HG03066 (cell line): ENCODE results near the gene NTPCR.
"Not testable (repeated sequence)": the region's sequence is repeated elsewhere in the genome, so short reads cannot be mapped to it uniquely, and the experiment has no call there.

Experiments
- ATAC-seq: cut with Tn5 transposase; IDR thresholded peaks from one replicate; pipeline ENCODE4 v1.9.1; 2021; ENCODE audit warnings: low read depth; ENCODE audit not compliant: unreplicated experiment

The NTPCR gene, protein sequence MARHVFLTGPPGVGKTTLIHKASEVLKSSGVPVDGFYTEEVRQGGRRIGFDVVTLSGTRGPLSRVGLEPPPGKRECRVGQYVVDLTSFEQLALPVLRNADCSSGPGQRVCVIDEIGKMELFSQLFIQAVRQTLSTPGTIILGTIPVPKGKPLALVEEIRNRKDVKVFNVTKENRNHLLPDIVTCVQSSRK

DNA sequence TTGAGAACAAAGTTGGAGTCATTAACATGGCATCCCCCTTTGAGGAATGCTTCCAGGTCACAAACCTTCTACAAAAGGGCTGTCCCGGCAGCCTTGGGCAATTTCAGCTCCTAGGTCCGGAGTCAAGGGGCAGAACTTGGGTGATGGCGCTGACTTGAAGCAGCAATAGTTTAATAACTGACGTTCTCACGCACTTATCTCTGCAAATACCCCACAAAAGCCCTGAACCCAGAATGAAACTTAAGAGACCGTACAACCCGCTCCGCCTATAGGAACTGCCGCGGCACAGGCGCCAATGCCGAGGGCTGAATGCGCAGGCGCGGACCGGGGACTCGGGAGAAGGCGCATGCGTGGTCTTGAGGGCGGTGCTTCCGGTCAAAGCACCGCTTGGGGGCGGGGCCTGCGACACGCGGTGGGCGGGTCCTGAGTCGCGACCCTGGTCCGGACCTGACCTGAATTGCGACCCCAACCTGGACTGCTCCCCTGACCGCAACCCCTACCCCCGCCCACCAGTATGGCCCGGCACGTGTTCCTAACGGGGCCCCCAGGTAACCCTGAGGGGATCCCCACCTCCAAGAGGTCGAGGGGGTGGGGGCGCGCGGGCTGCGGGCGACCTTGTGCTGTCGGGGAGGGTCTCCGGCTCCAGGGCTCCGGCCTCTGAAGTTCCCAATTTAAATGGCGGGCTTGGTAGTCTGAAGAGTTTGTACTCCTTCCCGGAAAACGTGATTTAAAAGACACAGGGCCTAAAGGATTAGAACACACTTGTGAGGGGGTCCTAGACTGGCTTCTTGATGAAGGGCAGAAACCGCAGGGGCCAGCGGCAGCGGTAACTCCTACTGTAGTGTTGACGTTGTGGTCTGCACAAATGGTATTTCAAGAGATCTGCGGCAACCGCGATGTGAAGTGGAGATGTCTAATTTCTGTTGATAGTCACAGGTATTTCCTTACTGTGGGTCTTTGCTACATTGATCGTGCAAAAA lies at the start of gene NTPCR:
TSS of gene NTPCR (plus strand) at position 415 of the 980 bp plus-strand sequence. CDS start at position 515, 100 bp downstream.
- ATAC-seq: peak; percentile 84

DNA sequence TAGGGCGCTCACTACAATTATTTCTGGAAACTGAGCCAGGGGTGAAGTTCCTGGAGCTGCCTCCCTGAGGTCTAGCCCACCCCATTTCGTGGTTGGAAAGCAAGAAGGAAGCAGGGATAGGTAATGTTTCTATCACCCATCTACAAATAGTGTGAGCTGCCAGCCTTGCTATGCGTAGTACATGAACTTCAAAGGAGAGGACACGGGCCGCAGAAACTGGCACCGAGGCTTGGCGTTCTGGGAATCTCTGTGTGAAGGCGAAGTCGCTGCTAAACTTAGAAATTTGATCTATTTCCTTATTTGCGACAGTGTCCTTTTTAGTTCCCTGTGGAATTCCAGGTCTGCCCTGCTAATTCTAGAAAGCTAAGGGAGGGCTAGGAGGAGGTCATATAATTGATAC lies 49.6 kb upstream of the NTPCR start:
- no peak for ATAC-seq

DNA sequence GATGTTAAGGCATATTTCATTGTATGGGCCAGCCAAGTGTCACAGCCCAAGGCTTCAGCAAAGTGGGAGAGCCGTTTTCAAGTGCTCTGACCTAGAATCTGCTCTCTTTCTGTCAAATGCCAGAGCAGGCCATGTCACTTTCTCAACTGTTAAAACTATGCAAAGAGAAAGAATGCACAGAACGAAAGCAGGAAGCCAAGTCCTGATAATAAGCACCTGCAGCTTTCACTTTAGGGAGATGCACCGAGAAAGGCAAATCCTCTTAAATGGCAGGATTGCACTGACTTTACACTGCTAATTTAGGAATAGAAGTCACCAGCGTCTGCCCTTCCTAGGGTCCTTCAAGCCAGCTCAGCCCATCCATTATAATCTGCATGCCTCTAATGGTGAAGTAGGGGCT lies 49.2 kb upstream of the NTPCR start:
- ATAC-seq: no peak

DNA sequence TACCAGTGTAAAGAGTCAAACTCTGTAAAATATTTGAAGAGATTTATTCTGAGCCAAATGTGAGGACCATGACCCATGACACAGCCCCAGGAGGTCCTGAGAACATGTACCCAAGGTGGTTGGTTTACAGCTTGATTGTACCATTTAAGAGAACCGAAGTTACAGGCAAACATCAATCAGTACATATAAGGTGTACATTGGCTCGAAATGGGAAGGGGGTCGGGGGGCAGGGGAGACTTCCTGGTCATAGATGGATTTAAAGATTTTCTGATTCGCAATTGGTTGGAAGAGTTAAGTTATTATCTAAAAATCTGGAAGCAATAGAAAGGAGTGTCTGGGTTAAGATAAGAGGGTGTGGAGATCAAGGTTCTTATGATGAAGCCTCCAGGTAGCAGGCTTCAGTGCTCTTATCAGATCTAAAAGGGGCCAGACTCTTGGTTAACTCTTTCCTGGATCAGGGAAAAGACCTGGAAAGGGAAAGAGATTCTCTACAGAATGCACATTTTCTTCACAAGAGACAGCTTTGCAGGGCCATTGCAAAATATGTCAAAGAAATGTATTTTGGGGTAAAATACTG lies 47.5 kb upstream of the NTPCR start:
- ATAC-seq: no peak

DNA sequence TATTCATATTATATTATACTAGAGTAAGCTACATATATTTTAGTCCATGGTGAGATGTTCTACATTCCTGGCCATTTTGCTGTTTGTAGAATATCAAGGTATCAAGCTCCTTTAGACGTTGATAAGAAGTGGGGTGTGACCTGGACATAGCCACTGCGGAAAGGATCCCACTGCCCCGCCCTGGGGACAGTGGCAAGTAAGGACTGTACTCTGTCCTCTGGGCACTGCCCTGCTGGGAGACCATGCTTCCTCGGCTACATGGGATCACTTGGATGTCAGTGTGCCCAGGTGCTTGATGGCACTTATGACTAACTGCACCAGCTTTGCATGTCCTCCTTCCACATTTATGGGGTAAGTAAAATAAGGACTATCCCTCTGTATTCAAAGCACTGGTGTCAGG lies 46.3 kb upstream of the NTPCR start:
- no peak for ATAC-seq

DNA sequence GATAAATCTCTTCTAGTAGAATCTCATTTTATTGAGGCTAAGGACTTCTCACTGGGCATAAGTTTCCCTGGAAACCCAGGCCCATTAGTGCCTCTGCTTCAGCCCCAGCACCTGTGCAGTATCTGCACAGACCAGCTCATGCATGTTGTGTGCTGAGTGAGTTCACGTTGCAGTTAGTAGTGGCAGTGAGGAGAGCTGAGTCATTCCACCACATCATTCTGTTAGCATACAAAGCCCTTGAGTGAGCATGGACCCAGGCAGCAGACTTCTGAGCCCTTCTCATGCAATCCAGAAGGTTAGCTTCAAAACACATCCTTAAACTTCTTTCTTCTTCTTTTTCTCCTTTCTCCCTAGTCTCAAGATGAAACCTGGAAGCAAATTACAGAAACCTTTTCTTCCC lies 45.8 kb upstream of the NTPCR start:
- ATAC-seq: no peak

DNA sequence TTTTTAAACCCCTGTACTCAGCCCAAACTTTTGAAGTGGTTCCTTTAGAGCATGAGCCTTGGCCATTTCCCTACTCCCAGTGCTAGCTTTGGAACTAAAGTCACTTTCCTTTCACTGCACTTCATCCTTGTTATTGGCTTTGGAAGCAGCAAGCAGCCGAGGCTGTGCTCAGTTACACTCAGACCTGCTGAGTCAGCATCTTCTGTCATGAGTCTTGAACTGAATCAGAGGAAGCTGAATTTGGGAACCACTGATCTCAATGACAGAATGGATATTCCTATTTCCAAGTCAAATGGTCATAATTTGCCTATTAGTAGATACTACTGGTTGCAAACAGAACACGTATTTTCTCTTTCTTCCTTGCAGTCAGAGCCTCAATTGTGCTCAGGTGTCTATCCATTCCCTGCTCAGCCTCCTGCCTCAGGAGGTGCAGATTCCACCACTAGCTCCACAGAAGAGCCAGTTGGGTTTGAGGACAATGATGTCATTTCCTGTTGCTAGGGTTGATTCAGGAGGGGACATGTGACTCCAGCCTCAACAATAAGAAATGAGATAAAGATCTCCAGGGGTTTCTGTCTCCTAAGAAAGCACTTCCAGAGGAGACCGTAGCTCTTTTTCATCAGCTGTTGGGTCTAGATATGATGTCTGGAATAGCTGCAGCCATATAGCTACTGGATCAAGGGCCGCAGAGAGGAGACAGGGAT lies 44.9 kb upstream of the NTPCR start:
- no peak for ATAC-seq

DNA sequence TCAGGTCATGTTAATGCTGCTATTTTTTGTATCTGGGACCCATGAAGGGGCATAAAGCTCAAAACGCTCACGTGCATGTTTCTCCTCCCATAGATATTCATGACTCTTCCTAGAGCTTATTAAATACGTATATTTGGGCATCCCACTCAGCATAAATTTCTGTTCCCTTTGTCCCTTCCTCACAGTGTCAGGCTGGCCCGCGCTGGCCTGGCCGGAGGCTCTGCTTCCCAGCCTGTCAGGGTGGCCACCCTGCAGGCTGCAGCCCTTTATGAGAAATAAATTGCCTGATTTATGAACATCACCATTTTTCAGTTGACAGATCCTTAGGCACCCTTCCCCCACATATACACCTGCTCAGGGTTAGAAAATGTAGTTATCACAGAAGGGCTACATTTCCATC lies 44.0 kb upstream of the NTPCR start:
- ATAC-seq: no peak

DNA sequence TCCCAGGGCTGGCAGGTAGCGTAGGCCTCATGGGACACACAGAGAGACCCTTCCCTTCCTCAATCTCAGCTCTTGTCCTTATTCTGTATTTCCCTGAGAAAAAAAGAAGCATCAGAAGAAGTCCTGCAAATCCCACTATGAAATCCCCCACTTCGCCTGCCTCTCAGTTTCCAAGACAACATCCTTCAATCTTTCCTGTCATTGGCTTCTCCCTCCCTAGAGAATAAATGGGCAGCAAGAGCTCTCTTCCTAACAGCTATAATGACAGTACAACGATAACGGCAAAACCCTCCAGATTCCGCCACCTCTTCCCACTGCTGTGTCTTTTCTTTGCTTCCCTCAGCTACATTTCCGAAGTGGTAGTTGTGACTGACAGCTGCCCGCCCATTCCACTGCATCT lies 41.6 kb upstream of the NTPCR start:
- no peak for ATAC-seq

DNA sequence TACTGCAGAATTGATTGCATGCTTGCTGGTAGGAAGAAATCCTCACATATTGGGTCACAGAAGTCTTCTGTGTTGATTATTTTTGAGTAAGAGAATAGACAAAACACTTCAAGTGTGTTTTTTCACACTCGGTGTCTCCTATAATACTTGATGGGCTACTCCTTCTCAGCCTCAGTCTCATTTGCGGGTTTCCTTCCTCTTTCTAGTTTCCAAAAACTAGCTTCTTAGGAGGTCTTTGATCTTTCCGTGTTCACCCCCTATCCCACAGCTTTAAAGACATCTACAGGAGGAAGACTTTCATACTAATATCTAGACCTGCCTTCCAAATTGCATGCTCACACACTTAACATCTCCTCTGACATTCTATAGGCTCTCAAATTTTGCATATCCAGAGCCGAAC lies 40.7 kb upstream of the NTPCR start:
- no peak for ATAC-seq

DNA sequence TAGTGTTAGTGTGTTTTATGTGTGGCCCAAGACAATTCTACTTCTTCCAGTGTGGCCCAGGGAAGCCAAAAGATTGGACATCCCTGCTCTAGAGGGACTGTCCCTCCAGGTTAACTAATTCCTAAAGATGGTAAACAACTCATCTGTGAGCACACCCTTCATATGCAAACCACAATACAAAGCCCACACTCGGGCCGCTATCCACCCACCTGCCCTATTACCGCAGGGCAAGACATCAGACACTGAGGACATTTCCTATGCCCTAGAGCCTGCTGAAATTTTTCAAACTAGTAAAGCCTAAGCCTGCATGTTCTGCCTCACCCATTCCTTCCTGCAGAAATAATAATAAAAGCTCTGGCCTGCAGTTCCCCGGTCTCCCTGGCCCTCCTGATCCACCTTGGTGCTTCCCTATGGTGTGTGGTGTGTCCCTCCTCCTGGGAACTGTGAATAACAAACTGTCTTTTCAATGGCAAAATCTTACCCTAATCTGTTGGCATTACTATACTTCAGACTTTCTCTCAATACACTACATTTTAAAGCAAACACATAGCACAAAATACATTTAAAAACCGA lies 39.3 kb upstream of the NTPCR start:
- ATAC-seq: no peak

DNA sequence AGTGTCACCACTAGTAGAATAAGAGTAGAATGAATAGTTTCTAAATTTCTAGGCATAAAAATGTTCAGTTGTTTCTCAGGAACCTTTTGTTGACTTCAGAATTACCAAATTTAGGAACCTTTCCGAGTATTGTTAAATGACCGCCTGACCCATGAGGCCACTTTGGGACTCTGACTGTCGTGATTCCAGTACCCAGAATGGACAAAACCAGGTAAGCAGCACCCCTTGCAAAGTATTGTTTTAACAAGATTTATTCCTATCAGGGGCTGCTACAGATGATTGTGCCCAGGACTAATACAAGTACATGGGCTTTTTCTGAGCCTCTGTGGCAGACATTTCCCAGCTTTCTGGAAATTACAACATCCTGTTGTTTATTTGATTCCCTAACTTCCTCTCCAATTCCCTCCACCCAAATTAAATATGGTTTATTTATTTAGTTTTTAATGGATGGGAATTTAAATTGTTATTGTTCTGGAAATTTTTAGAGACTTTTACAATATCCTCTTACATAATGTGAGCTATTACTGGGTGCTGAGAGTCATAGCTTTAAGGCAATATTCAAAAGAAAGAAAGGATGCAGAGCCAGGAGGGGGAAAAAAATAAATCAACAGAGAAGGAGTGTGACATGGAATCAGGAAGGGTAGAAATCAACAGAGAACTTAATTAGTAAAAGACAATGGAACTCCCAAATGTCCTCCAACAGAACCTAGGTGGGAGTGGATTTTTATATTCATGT lies 37.4 kb upstream of the NTPCR start:
- ATAC-seq: no peak

DNA sequence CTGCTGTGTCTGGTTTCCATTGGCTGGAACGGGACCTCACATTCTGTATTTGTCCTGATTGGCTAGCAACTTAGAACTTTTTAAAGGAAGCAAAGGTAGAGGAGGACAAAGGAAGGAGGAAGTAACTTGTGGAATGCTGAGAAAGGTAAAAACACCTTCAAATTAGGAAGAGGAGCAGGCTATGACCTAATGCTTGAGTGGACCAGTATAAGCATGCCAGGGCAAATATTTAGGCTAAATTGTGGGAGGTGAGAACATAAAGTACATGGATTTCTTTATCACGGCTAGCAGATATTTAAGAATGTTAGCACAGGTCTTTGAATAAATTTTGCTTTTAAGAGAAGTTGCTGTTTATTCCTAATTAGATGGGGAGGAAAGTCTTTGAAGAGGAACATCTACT lies 36.1 kb upstream of the NTPCR start:
- not testable (repeated sequence) for ATAC-seq

DNA sequence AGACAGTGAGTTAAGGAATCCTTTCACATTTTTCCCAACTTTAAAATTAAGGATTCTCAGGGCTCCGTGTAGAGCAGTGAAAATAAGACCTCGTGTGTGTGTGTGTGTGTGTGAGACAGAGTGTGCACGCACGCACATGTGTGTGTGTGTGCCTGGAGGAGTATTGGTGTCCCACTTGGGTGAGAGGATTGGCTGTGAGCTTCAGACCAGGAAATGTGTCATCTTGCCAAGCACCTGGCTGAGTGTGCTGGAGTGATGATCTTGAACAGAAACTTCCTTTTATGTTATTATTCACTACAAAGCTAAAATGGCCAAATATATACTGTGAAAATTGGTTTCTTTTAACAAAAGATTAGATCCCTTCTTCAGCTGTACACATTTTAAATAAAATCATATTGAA lies 35.2 kb upstream of the NTPCR start:
- ATAC-seq: no peak

DNA sequence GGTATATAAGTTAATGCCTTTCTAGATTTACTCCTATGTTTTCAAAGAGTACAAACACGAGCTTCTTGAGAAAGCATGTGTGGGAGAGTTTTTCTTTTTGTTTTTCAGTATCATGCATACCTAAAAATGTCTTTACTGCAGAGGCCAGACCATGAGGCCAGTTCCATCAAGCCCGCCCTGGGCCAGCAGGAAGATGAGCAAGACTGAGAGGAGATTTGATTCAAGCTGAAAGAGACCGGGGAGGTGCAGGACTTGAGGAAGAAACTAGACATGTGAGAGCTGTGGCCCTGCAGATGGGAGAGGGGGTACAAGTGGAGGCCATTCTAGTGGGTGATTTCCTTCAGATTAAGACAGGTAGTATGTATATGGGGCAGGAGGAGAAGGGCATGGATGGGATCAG lies 33.4 kb upstream of the NTPCR start:
- no peak for ATAC-seq

DNA sequence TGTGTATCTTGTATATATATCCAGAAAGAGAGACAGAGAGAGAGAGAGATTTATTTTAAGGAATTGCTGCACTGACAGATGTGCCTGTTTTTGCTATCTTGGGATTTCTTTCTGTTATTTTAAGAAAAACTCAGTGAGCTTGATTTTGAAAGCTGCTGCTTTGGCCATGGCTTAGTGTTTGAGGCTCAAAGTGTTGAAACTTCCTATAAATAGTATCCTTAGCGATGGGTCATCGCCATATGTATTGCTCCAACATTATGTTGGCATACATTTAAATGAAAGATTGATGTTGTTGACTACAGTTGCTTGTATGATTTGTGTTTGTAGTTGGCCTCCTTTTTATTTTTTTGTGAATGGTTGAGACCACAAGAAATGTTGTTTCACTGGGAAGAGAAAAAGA lies 29.0 kb upstream of the NTPCR start:
- no peak for ATAC-seq

DNA sequence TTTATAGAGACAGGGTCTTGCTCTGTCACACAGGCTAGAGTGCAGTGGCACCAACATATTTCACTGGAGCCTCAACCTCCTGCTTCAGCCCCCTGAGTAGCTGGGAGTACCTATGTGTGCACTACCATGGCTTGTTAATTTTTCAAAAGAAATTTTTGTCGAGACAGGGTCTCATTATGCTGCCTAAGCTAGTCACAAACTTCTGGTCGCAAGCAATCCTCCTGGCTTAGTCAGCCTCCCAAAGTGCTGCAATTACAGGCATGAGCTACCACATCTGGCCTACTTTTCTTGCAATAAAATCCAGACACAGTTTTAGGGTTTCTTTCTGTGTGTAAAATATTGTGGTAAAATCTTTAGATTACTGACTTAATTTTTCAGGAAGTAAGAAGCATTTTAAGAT lies 27.9 kb upstream of the NTPCR start:
- ATAC-seq: no peak

DNA sequence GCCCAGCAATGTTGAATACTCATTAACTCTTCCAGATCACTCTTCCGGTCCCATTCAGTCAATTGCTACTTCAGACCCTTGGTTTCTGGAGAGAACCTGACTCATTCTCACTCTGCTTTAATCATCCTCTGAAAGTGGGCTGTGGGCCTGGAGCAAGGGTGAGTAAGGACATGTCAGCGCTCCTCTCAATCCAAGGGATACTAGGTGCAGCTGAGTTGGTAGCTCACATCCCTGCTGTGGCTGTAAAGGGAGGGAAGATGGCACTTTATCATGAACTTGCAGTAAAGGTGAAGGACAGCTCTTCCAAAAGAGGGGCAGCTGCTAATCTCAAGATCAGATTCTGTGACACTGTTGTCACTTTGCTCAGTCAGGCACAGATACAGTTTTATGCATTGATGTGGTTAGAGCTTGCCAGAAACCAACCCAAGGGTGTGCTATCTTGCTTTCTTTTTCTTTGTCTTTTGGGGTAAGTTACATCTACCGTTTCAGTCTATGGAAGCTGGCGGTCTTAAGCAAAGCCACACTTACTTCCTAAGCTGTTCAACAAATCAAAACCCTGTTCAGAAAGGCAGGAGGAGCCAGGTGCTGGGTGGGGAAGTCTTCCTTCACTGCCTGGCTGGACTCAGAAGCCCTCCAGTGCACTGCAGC lies 26.5 kb upstream of the NTPCR start:
- peak; percentile 76 for ATAC-seq

DNA sequence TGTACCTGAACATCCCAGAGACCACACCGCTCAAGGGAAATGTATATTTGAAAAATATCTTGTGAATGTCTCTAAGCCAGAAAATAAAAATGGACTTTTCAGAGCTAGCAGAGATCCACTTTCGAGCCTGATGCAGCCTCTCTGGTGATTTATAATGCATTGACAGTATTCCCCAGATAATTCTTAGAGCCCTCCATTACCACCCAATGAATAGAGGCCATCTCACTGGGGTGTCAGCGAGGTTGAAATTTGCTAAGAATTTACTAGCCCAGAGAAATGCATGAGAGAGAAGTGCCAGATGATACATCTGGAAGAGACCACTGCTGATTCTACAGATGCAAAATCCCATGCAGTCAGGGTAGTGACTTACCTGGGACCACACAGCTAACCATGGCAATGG lies 25.5 kb upstream of the NTPCR start:
- no peak for ATAC-seq
